GM18519 (cell line): ENCODE results near the gene RER1.

ENCODE experiments used
- ATAC-seq: cut with Tn5 transposase; IDR thresholded peaks from one replicate; pipeline ENCODE4 v1.9.1; 2021; ENCODE audit warnings: mild to moderate bottlenecking, moderate library complexity; ENCODE audit not compliant: unreplicated experiment, low FRiP score

RER1 gene, protein sequence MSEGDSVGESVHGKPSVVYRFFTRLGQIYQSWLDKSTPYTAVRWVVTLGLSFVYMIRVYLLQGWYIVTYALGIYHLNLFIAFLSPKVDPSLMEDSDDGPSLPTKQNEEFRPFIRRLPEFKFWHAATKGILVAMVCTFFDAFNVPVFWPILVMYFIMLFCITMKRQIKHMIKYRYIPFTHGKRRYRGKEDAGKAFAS

DNA sequence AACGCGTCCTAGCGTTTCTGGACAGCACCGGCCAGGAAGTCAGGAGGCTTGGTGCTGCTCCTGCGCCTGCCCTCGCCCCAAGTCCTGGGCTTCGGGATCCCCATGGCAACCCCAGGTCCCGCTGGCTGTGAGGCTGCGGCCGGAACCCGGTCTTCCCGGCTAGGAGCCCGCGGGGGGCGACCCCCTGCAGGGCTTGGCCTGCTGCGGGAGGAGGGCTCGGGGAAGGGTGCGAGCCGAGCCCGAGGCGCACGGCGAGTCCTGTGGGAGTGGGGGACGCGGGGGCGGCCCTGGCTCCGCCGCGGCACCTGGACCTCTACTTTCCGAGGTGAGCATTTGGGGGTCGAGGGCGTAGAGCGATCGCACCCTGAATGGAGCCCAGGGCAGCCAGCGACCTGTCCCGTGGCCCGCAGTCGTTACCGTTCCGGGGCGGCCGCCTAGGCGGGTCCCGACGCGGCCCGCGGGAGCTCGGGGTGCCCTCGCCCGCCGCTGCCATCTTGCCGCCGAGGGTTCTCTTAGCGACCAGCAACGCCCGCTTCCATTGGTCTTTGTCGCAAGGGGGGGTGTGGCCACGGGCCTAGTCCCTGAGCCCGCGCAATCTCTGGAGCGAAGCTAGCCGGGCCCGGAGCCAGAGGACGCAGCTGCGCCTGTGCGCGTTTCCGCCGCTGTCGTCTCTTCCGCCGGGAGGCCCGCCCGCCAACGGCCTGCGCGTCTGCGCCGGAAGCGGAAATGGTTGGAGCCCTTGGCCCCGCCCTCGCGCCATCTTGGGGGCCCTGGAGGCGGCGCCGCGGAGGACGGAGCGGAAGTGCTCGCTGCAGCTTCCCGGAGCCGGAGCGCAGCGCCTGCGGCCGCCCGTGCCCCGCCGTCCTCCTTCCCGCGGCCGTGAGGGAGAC lies at the start of gene RER1, which contains the start of gene MORN1:
Gene RER1, plus strand, starts transcription at position 801 of the 890 bp plus-strand sequence. CDS start 3,950 bp downstream, outside the sequence.
Gene MORN1, minus strand, starts transcription at position 514 of the 890 bp plus-strand sequence. Its CDS starts 21 bp downstream, at position 493.
- peak; percentile 77 for ATAC-seq

- no peak for ATAC-seq
Measured at GRCh38 chr1:2342384-2343022, 49.1 kb upstream of the RER1 start.

DNA sequence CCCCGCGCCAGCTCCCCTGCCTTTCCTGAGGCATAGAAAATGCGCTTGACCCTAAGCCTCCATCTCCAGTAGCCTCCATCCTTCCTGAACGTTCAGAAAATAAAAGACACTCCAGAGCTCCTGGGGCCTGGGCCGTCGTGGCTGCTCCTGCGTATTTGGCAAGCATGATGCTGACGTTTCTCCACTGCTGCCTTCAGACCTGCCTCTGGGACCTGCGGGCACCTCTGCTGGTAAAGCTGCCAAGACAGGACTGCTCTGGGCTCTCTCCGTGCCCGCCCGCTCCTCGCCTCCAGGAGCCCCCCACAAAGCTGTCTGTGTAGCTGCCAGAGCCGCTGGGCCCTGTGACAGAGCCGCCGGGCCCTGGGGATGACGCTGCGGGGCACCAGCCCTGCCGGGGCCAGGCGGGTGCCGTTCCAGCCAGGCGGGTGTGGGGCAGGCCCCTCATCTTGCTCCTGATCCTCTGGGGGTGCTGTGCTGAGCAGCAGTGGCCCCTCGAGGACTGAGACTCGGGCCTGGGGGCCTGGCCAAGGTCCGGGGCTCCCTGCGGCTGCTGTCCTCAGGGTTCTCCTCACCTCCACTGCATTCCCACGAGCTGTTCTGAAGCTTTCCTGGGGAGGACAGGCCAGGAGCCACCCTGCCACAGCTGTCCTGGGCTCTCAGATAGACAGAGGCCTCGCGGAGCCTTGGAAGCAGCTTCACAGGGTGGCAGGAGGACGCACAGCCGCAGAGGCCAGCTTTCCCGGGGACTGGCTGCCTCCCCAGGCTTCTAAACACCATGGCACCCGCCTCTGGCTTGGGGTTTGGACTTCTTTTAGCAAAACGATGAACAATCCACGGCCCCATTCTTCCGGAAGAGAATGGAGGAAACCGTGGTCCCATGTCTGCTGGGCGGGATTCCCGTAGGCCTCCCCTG lies 48.4 kb upstream of the RER1 start:
- no peak for ATAC-seq

DNA sequence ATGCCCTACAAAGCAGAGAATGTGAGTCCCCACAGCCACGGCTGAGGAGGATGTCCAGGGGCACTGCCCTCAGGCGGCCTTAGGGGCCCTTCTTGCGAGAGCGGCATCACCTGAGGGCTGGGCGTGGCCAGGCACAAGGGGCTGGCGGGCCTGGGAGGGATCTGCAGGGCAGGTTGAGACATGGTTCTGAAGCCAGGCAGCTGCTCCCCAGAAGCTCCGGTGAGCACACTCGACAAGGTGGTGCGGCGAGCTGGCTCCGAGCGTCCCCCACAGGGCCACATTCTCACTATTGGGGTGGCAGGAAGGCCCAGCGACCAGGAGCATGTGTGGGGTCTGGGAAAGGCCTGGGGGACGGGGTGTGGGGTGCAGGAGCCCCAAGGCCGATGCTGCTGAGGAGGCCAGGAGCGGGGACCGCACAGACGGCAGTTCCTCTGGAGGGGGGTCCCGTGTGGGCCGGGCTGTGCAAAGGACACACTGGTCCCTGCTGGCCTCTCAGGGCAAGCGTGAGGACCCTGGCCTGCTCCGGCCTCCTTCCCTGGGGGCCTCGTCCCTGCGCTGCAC lies 47.4 kb upstream of the RER1 start:
- no peak for ATAC-seq

DNA sequence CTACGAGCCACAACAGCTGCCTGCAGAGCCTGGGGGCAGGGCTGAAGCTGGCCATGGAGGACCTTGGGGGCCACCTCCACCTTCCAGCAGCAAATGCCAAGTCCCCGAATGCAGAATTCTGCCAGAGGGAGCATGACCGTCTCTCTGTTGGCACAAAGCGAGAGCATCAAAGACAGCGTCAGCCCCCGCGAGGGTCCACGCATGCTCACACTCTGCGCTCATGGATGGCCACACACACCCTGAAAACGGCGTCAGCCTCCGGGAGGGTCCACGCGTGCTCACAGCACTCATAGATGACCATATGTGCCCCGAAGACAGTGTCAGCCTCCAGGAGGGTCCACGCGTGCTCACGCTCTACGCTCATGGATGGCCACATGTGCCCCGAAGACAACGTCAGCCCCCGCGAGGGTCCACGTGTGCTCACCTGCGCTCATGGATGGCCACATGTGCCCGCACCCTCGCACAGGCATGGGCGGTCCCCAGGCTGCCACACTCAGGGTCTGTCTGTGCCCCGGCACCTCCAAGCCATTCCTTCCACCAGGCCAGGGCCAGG lies 46.8 kb upstream of the RER1 start:
- ATAC-seq: no peak

- no peak for ATAC-seq
Measured at GRCh38 chr1:2345297-2346075, 46.2 kb upstream of the RER1 start.

GRCh38 chr1:2346691-2347408 lies 44.8 kb upstream of the RER1 start:
- ATAC-seq: no peak

DNA sequence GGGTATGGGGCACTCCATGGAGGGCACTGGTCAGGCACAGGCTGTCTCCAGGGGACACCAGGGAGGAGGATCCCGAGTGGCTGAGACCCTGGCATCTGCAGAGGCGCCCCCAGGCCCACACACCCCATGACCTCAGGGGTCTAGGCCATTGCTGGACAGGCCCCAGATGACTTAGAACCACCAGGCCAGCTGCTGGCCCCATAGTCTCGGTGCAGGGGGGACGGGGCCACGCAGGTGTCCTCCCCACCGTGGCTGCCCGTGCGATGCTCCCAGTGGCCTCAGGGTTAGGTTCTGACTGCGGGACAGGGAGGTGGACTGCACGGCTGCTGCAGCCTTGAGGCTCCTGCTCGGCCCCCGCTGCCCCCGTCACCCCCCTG lies 44.2 kb upstream of the RER1 start:
- no peak for ATAC-seq

- ATAC-seq: no peak
Measured at GRCh38 chr1:2347896-2348295, 43.7 kb upstream of the RER1 start.

DNA sequence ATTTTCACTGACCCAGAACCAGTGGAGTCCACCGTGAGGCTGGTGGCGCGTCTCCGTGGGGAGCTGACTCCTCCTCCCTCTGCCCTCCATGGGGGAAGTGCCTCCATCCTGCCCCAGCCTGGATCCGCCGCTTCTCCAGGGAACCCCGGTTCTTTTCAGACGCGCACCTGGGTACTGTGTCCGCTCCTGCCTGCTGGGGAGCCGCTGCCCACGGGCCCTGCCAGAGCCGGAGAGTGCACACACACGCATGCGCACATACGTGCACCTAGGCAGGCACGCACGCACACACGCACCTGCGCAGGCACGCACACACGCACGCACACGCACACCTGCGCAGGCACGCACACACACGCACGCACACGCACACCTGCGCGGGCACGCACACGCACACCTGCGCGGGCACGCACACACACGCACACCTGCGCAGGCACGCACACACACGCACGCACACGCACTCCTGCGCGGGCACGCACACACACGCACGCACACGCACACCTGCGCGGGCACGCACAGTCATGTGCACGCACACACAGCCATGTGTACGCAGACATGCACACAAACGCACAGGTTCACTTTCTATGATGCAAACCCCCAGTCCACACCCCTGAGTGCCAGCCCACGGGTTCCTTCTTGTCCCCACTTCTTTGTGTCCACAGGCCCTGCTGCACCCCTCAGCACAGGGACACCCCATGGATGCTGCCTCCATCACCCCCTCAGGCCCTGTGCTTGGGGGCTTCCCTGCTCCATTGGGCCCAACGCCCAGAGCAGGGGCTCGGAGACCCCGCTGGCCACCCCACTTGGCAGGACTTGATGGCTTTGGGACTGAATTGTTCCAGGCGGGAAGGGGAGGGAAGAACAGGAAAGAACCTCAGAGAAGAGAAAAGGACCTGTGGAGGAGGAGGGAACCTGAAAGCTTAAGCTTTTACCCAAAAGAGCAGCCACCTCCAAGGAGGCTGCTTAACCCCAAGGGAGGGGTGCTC lies 43.0 kb upstream of the RER1 start:
- no peak for ATAC-seq

GRCh38 chr1:2349806-2350205 lies 41.8 kb upstream of the RER1 start:
- no peak for ATAC-seq

GRCh38 chr1:2350501-2350900 lies 41.1 kb upstream of the RER1 start:
- ATAC-seq: no peak

DNA sequence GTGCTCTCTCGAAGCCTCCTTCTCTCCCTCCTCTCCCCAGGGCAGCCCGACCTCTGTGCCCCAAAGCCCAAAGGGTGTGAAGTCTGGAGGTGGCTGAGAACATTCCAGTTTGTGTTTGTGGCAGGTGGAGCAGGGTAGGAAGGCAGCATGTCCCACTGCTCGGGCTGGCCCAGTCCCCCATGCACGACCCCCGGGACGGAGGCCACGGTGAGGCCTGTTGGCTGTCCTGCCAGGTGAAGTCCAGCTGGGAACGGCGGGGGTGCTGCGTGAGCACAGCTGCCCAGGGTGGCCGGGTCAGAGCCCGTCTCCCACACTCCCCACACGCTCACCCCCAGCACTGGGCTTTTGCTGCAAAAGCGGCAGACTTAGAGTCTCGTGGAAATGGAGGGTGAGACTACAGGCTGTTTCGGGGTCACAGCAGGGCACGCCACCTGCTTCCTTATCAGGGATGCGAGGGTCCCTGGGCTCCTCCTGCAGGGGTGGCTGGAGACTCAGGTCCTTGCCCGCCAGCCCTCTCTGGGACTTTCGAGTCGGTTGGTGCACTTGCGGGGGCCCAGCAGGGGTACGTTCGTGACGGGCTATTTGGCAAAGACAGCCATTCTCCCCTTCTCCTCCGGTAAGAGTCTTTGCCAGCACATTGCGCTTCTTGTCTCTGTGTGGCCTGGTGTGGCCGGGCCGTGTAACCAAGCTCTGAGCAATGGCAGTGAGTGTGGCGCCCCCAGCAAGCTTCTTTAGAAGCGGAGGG lies 40.6 kb upstream of the RER1 start:
- ATAC-seq: no peak

GRCh38 chr1:2351723-2352122 lies 39.9 kb upstream of the RER1 start:
- no peak for ATAC-seq

DNA sequence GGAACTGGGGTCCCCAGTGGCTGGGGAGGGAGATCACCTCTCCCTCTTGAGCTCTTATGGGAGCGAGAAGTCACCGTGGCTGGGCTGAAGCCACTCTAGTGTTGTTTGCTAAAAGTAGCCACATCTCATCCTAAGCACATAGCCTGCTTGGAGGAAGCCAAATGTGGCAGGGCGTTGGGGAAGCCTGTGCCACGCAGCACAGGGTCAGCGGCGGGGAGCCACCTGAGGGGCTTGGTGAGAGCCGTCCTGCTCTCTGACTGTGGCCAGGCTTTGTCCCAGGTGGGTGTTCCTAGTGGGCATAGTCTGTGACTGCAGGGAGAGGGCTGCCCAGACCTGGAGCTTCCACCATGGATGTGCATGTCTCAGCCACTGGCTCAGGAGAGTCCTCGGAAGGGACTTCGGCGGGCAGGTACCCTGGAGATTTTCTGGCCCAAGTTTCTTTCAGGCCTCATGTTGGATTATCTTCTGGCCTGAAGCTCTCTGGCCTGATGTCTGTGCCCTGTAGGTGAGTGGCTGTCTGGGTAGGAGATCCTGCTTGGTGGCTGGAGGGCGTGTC lies 39.2 kb upstream of the RER1 start:
- no peak for ATAC-seq

GRCh38 chr1:2352897-2353550 lies 38.6 kb upstream of the RER1 start:
- ATAC-seq: no peak
